ENCODE data around the gene NRGN. TPM values are rescaled to one million over a fixed set of nuclear protein-coding genes. Genes with fewer than 3 reads are reported as not detected.

NRGN gene
- total and polyA plus RNA-seq, 2 of the 4 experiments (the other 2 are of a cell fraction), result 0.54 to 24.8 TPM

- H3K27me3 ChIP-seq (ENCODE audit: control insufficient read depth, insufficient read depth, low read length), result peaks cover 6% of the 10 kb centered on the region; the same call in 1 of the 2 replicates
- H2AFZ ChIP-seq (replicated peaks; ENCODE audit: low read length, poor library complexity), result peak overlapping the region; percentile 85
- H3K4ac ChIP-seq (ENCODE audit: low read depth, low read length), result peak overlapping the region; percentile 65
- H2BK15ac ChIP-seq (ENCODE audit: low read depth, low read length), result peak overlapping the region; percentile 72; the same call in 1 of the 3 replicates
- peaks cover 12% of the 10 kb centered on the region for H3K9me1 ChIP-seq (ENCODE audit: insufficient read depth, low read length)
- peak overlapping the region; percentile 65 for H2BK5ac ChIP-seq (ENCODE audit: low read depth, low read length, poor library complexity, severe bottlenecking)
- no peaks in the 10 kb centered on the region for H3K79me1 ChIP-seq (ENCODE audit: low read depth in 1 of 2, low read length in 2 of 2)
- peak overlapping the region; percentile 51 for H2BK20ac ChIP-seq (ENCODE audit: low read depth, low read length)
- H3K4me1 ChIP-seq (ENCODE audit: control insufficient read depth, insufficient read depth, low read length), result peaks cover 4% of the 10 kb centered on the region; the same call in 1 of the 2 replicates
- ChIA-PET CTCF (no interaction called here), POLR2A (ENCODE audit: unreplicated experiment) (no interaction called here)
- no peaks in the 10 kb centered on the region for H3K36me3 ChIP-seq (ENCODE audit: control insufficient read depth, insufficient read depth, low read length)
- H2BK120ac ChIP-seq (ENCODE audit: low read depth, low read length), result peak overlapping the region; percentile 30
- no TSS peak for BruUV-seq (replicated peaks)
- peak overlapping the region; percentile 2; the same call in 1 of the 2 replicates for H4K91ac ChIP-seq (ENCODE audit: insufficient read depth, low read depth, low read length)
- no peaks in the 10 kb centered on the region for H3K9me3 ChIP-seq (ENCODE audit: control insufficient read depth, insufficient read depth, low read length)
- no peak overlapping the region for H3K56ac ChIP-seq (ENCODE audit: extremely low read depth, insufficient read depth, low read length)
- DNase-seq (no peak), ATAC-seq (ENCODE audit: low read depth) (no peak)
- intact Hi-C loops (cut with micrococcal nuclease) (no loop called here), dilution Hi-C loops (cut with HindIII; ENCODE audit: low sequenced_read_pairs, unreplicated experiment) (no loop called here), in situ Hi-C loops (cut with MboI; ENCODE audit: low sequenced_read_pairs) (no loop called here)
- no peak overlapping the region for H3K27ac ChIP-seq (ENCODE audit: insufficient read depth, low read length)
- H2AK5ac ChIP-seq (ENCODE audit: low read depth, low read length), result peak overlapping the region; percentile 54
- no CpG with 5 or more reads among the region's 6 CpGs for WGBS, 2 experiments (ENCODE audit: extremely low coverage in 2 of 2, insufficient read length in 1 of 2)
- no peak overlapping the region for H4K5ac ChIP-seq (ENCODE audit: low read depth, low read length)
- no peak overlapping the region for H3K23ac ChIP-seq (ENCODE audit: low read depth, low read length)
- no peak overlapping the region for H3K18ac ChIP-seq (ENCODE audit: low read depth, low read length)
- peak overlapping the region; percentile 66; the same call in 1 of the 2 replicates for H3K14ac ChIP-seq (replicated peaks; ENCODE audit: low read depth, low read length)
- H3K9ac ChIP-seq (ENCODE audit: low read depth, low read length), result no peak overlapping the region
- no peak overlapping the region for H3K4me2 ChIP-seq (ENCODE audit: low read depth, low read length)
- TF ChIP-seq CTCF (conservative IDR thresholded peaks at IDR 0.05; ENCODE audit: low read depth, low read length), result no peak
- no peak for TF ChIP-seq BHLHE40 (IDR thresholded peaks at IDR 0.05; ENCODE audit: low read depth, low read length)
- H3K4me3 ChIP-seq (ENCODE audit: insufficient read depth, low read depth, low read length), result no peak overlapping the region
- H4K8ac ChIP-seq (ENCODE audit: low read depth in 2 of 2, low read length in 2 of 2), result peak overlapping the region in 1 of 2 experiments; percentile 82; a peak in 2 of 4 replicates
- H4K20me1 ChIP-seq (ENCODE audit: insufficient read depth, low read length), result no peaks in the 10 kb centered on the region
- H2AK9ac ChIP-seq (replicated peaks; ENCODE audit: low read depth, low read length, poor library complexity), result peak overlapping the region; percentile 40
These were observed 15.0 kb downstream of the NRGN start for GRCh38 chr11:124754710-124755109.

Data from IMR-90 (cell line).